ENCODE data around the gene ZFP92.
"Not testable (repeated sequence)": the region's sequence is repeated elsewhere in the genome, so short reads cannot be mapped to it uniquely, and the experiment has no call there.

DNA sequence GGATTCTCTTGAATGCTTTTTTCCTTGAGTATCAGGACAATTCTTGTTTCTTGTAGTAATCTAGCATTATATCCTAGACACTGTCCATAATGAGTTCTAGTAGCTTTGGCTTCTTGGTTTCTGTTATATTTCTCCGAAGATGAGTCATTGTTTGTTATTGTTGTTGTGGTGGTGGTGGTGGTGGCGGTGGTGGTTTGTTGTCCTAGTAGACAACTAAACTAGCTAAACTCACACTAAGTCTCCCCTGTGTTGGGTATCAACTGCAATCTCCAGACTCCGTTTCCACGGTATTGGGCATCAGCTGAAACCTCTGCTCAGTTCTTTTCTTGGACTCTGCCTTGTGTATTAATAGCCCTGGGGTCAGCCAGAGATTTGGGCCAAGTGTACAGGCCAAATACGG, 6.9 kb upstream of the ZFP92 start:
- TF ChIP-seq, protein P1, sequence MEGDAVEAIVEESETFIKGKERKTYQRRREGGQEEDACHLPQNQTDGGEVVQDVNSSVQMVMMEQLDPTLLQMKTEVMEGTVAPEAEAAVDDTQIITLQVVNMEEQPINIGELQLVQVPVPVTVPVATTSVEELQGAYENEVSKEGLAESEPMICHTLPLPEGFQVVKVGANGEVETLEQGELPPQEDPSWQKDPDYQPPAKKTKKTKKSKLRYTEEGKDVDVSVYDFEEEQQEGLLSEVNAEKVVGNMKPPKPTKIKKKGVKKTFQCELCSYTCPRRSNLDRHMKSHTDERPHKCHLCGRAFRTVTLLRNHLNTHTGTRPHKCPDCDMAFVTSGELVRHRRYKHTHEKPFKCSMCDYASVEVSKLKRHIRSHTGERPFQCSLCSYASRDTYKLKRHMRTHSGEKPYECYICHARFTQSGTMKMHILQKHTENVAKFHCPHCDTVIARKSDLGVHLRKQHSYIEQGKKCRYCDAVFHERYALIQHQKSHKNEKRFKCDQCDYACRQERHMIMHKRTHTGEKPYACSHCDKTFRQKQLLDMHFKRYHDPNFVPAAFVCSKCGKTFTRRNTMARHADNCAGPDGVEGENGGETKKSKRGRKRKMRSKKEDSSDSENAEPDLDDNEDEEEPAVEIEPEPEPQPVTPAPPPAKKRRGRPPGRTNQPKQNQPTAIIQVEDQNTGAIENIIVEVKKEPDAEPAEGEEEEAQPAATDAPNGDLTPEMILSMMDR (IDR thresholded peaks at IDR 0.05; ENCODE audit: insufficient read depth, low read depth, low read length): not testable (repeated sequence)
- TF ChIP-seq EZH2 (IDR thresholded peaks at IDR 0.05; ENCODE audit: insufficient read depth, low read length): not testable (repeated sequence)

Measured in astrocyte (in vitro differentiated cells and primary cell).